Prostate gland (tissue), 2 donors: ENCODE measurements around the gene MANF. TPM values are rescaled to one million over a fixed set of nuclear protein-coding genes. Genes with fewer than 3 reads are reported as not detected.

Experiments used
- DNase-seq: peaks from one replicate; pipeline ENCODE4 v3.0.0-alpha.2; 2019; ENCODE audit warnings: low spot score
- H3K27ac ChIP-seq, 2 donors: fragments of 200-600 bp; sonication (generic); 2 replicates each; pipeline ENCODE4 v1.5.1; 2017 to 2019
- H3K27me3 ChIP-seq: fragments of 200-600 bp; sonication (generic); replicated peaks from 2 replicates; pipeline ENCODE4 v1.5.1; 2019; ENCODE audit not compliant: insufficient read depth
- H3K36me3 ChIP-seq, 2 donors: fragments of 200-600 bp; sonication (generic); 1 replicate in 1 of 2; 2 replicates in 1 of 2; pipeline versions ENCODE4 v1.5.1 to v1.8.1; 2017 to 2019
- H3K4me1 ChIP-seq: fragments of 200-600 bp; sonication (generic); replicated peaks from 2 replicates; pipeline ENCODE4 v1.5.1; 2019
- H3K4me3 ChIP-seq, 2 donors: fragments of 200-600 bp; sonication (generic); 2 replicates each; pipeline ENCODE4 v1.5.1; 2017 to 2019
- H3K9me3 ChIP-seq: fragments of 200-600 bp; sonication (generic); 2 replicates; pipeline ENCODE4 v1.5.1; 2017
- POLR2A ChIP-seq: fragments of 450-650 bp; IDR thresholded peaks from one replicate; pipeline ENCODE4 v1.6.1; 2016; ENCODE audit warnings: antibody characterized with exemption, mild to moderate bottlenecking
- POLR2AphosphoS5 ChIP-seq: sonication (generic); formaldehyde crosslinking; IDR thresholded peaks from one replicate; pipeline ENCODE4 v1.6.1; 2017; ENCODE audit warnings: antibody characterized with exemption
- WGBS: methylation state at CpG from one replicate; pipeline ENCODE4 v1.1.5; 2018; 5-methylcytosine and 5-hydroxymethylcytosine counted together
- intact Hi-C: fragments of 100-400 bp; cut with DNase I; formaldehyde crosslinking; loops from one replicate; pipeline ENCODE4 v1.14.2; 2022
- total RNA-seq, 2 donors: library from RNA; depleted of rRNA; stranded (reverse); fragments of >200 nt; gene quantifications; one replicate each; pipeline ENCODE4 v1.1.0, GENCODE V29; 2016
- TF ChIP-seq, protein P1 (sequence below), 4 experiments: fragments of 200-600 bp in 2 of 4; fragments of 450-650 bp in 2 of 4; sonication (generic) in 2 of 4; IDR thresholded peaks; 1 replicate in 3 of 4; 2 replicates in 1 of 4; pipeline ENCODE4 v1.5.1; 2016 to 2019; ENCODE audit warnings: antibody characterized with exemption in 4 of 4, mild to moderate bottlenecking in 2 of 4, moderate library complexity in 2 of 4

The MANF gene
- total RNA-seq, 2 donors from 2014 or later = 30.6 to 81.4 TPM

DNA sequence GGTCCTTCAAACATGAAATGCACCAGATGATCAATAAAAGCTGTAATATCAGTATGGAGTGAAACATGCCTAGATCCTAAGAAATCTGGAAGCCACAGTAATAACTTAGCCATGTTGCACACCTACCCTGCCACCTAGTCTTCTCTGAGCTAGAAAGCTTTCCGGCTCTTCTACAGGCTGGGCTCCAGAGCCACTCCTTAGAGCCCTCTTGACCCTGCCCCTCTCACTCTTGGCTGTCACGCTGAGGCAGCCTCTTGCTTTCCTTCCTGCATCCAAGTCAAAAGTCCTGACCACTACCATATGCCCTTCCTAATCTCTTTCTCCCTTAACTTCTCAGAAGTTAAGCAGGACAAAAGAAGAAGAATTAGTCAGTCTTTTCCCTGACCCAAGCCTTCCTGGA is 23.7 kb downstream of the MANF start:
- no peaks in the 10 kb centered on the region for H3K4me1 ChIP-seq
- 86% methylated on average over 2 of the region's 2 CpGs for WGBS
- H3K36me3 ChIP-seq = no peaks in the 10 kb centered on the region
- intact Hi-C loops = loop anchor here (10.0 kb wide), 1 partner anchor 1064 kb away; the partner anchor contains the start of genes RASSF1 and ZMYND10
- H3K9me3 ChIP-seq = no peaks in the 10 kb centered on the region
- TF ChIP-seq POLR2A = no peak
- DNase-seq = no peak
- H3K27me3 ChIP-seq = no peaks in the 10 kb centered on the region
- H3K4me3 ChIP-seq = no peak overlapping the region
- no peak overlapping the region for H3K27ac ChIP-seq

DNA sequence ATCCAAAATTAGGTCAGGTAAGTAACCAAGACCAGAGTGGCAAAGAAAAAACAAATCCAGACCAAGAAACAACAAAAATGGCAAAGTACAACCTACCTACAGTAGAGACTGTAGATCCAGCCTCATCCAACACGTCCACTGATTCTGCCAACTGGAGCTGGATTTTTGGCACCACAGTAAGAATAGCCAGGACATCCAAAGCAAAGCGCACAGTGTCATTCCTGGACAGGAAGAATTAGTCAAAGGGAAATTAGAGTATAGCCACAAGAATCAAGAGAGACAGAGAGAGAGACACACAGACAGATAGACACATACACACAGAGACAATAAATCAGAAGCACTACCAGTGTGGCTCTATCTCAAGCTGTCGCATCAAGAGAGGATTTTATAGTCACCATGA is 37.1 kb downstream of the MANF start:
- no peak for DNase-seq
- 96% methylated on average over 3 of the region's 3 CpGs for WGBS
- intact Hi-C loops = no loop called here

DNA sequence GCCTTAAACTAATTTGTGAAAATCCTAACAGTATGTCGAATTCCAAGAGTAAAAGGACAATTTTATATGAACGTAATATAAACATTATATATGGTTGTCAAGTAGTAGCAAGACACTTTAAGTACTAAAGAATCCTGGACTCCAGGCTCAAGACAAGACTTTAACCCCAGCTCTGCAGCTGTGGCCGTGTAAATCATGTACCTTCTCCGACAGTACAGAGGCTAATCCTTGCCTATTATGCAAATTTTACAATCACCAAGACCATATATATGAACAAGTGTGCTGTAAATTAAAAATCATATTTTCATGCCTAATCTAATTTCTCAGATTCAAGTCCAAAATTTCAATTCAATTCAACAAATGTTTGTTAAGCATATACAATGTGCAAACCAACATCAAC is 41.8 kb downstream of the MANF start:
- Histone ChIP-seq H3K4me3 (no peak overlapping the region), H3K27me3 (no peaks in the 10 kb centered on the region), H3K4me1 (no peaks in the 10 kb centered on the region), H3K36me3 (no peaks in the 10 kb centered on the region), H3K9me3 (no peaks in the 10 kb centered on the region), H3K27ac (no peak overlapping the region)
- intact Hi-C loops = no loop called here
- TF ChIP-seq POLR2AphosphoS5 (no peak), POLR2A (no peak)
- TF ChIP-seq, protein P1, sequence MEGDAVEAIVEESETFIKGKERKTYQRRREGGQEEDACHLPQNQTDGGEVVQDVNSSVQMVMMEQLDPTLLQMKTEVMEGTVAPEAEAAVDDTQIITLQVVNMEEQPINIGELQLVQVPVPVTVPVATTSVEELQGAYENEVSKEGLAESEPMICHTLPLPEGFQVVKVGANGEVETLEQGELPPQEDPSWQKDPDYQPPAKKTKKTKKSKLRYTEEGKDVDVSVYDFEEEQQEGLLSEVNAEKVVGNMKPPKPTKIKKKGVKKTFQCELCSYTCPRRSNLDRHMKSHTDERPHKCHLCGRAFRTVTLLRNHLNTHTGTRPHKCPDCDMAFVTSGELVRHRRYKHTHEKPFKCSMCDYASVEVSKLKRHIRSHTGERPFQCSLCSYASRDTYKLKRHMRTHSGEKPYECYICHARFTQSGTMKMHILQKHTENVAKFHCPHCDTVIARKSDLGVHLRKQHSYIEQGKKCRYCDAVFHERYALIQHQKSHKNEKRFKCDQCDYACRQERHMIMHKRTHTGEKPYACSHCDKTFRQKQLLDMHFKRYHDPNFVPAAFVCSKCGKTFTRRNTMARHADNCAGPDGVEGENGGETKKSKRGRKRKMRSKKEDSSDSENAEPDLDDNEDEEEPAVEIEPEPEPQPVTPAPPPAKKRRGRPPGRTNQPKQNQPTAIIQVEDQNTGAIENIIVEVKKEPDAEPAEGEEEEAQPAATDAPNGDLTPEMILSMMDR (IDR thresholded peaks at IDR 0.05) = no peak
- WGBS = 65% methylated on average over 4 of the region's 4 CpGs
- no peak for DNase-seq

More for the DNA sequence above, 37.1 kb downstream of the MANF start:
- H3K9me3 ChIP-seq = no peaks in the 10 kb centered on the region
- no peaks in the 10 kb centered on the region for H3K27me3 ChIP-seq
- no peak overlapping the region for H3K4me3 ChIP-seq
- H3K27ac ChIP-seq = no peak overlapping the region
- H3K4me1 ChIP-seq = no peaks in the 10 kb centered on the region
- TF ChIP-seq, protein P1 (IDR thresholded peaks at IDR 0.05) = no peak
- no peak for TF ChIP-seq POLR2A
- no peak for TF ChIP-seq POLR2AphosphoS5
- peaks cover 6 to 10% of the 10 kb centered on the region in 2 donors for H3K36me3 ChIP-seq

DNA sequence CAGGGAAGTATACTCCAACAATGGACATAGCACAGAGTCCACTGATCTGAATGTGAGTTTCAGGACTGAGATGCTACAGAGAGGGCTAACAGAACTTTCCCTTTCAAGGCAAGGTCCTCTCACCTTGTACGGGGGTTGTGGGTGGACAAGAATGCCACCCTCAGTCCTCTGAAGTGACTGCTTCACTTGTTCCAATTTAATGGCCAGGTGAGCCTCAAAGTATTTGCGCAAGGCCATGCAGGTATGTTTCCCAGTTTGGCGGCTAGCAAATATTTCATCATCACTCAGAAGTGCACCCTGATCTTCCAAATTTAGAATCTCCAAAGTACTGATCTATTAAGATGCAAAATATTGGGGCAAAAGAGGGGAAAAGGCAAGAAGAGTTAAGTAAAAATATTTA is 44.0 kb downstream of the MANF start:
- DNase-seq = no peak
- 88% methylated on average over 3 of the region's 3 CpGs for WGBS
- intact Hi-C loops = no loop called here

DNA sequence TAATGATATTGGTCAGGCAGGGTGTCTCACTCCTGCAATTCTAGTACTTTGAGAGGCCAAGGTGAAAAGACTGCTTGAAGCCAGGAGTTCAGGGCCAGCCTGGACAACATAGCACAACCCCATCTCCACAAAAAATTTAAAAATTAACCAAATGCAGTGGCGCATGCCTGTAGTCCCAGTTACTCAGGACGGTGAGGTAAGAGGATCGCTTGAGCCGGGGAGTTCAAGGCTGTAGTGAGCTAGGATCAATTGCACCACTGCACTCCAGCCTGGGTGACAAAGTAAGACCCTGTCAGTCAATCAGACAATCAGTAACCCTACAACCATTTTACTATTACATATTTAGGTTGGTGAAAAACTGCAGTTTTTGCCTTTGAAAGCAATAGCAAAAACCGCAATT is 49.0 kb downstream of the MANF start:
- Histone ChIP-seq H3K9me3 (no peaks in the 10 kb centered on the region), H3K27me3 (no peaks in the 10 kb centered on the region), H3K4me3 (no peak overlapping the region), H3K36me3 (no peaks in the 10 kb centered on the region), H3K27ac (no peak overlapping the region), H3K4me1 (no peaks in the 10 kb centered on the region)
- WGBS = 95% methylated on average over 5 of the region's 5 CpGs
- no peak for DNase-seq
- no peak for TF ChIP-seq POLR2A
- TF ChIP-seq, protein P1 (IDR thresholded peaks at IDR 0.05) = no peak
- no peak for TF ChIP-seq POLR2AphosphoS5
- intact Hi-C loops = no loop called here

More for the DNA sequence above, 44.0 kb downstream of the MANF start:
- TF ChIP-seq POLR2A (no peak), POLR2AphosphoS5 (no peak)
- TF ChIP-seq, protein P1 (IDR thresholded peaks at IDR 0.05) = no peak
- Histone ChIP-seq H3K27ac (no peak overlapping the region), H3K4me1 (no peaks in the 10 kb centered on the region), H3K27me3 (no peaks in the 10 kb centered on the region), H3K4me3 (no peak overlapping the region), H3K36me3 (no peaks in the 10 kb centered on the region), H3K9me3 (no peaks in the 10 kb centered on the region)
